ENCODE data around the gene MAP3K20.
"Not testable (repeated sequence)": the region's sequence is repeated elsewhere in the genome, so short reads cannot be mapped to it uniquely, and the experiment has no call there.

Gene MAP3K20

DNA sequence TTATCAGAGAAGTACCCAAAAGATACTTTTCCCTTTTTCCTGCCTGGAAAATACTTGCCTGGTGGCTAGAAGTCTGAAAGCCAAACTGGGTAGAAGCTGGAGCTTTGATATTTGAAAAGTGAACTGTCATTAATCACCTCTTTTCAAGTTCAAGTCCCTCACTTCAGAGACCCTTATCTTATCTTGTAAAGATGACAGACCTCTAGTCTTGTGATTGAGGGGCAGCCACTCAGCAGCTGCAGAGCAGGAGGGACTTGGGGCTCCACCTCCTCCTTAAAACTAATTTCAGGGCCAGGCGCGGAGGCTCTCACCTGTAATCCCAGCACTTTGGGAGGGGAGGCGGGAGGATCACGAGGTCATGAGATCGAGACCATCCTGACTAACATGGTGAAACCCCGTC is 214.9 kb downstream of the MAP3K20 start:
- no peak for DNase-seq (ENCODE audit: low read depth, low spot score)

DNA sequence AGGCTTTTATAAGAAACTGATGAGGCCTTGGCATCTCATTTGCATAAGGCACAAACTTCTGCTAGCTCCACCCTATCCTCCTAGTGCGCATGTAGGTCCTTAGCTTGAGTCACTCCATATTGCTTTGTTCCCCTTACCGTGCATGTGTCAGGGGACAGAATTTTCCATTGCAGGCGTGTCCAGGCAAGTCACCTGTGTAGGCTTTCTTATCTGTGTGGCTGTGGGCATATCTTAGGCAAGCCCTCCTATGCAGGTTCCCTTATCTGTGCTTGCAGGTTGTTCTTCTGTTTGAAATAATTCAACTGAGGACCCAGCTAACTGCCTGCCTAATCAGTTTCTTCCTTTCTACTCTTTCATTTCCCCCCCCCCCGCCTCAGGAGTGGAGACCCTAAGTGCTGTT is 215.8 kb downstream of the MAP3K20 start:
- Histone ChIP-seq H3K36me3 (ENCODE audit: control insufficient read depth, insufficient read depth, low read length) (no peaks in the 10 kb centered on the region), H3K4me3 (ENCODE audit: low read length) (no peak overlapping the region), H3K9me3 (ENCODE audit: control insufficient read depth, insufficient read depth, low read length) (no peaks in the 10 kb centered on the region), H3K27me3 (ENCODE audit: control insufficient read depth, insufficient read depth, low read length) (no peaks in the 10 kb centered on the region), H3K27ac (ENCODE audit: low read length) (no peak overlapping the region), H3K4me1 (ENCODE audit: control insufficient read depth, insufficient read depth, low read length) (no peaks in the 10 kb centered on the region)
- DNase-seq (ENCODE audit: low read depth, low spot score), result no peak
- WGBS (ENCODE audit: insufficient coverage, insufficient read length), result no CpG with 5 or more reads among the region's 4 CpGs

More for the DNA sequence above, 214.9 kb downstream of the MAP3K20 start:
- Histone ChIP-seq H3K36me3 (ENCODE audit: control insufficient read depth, insufficient read depth, low read length) (no peaks in the 10 kb centered on the region), H3K4me3 (ENCODE audit: low read length) (no peak overlapping the region), H3K27me3 (ENCODE audit: control insufficient read depth, insufficient read depth, low read length) (no peaks in the 10 kb centered on the region), H3K4me1 (ENCODE audit: control insufficient read depth, insufficient read depth, low read length) (no peaks in the 10 kb centered on the region), H3K27ac (ENCODE audit: low read length) (no peak overlapping the region), H3K9me3 (ENCODE audit: control insufficient read depth, insufficient read depth, low read length) (no peaks in the 10 kb centered on the region)
- WGBS (ENCODE audit: insufficient coverage, insufficient read length), result no CpG with 5 or more reads among the region's 6 CpGs

DNA sequence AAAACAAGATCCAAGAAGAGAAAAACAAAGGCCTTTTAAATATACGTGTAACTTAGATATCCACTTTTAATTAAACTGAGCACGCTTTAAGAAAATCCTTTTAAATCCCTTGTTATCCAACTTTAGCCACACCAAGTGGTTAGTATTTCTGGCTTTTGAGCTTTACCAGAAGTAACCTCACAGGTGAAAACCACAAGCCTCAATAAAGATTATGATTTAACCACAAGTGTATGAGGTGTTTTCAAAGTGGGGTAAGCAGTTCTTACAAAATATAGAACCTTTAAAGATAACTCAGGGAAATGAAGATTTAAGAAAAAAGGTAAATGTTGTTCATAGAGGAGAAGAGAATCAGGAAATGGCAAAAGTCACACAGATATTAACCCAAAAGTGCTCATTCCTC is 220.6 kb downstream of the MAP3K20 start:
- DNase-seq (ENCODE audit: low read depth, low spot score), result no peak
- Histone ChIP-seq H3K36me3 (ENCODE audit: control insufficient read depth, insufficient read depth, low read length) (no peaks in the 10 kb centered on the region; the same call in 1 of the 2 replicates), H3K4me1 (ENCODE audit: control insufficient read depth, insufficient read depth, low read length) (no peaks in the 10 kb centered on the region), H3K9me3 (ENCODE audit: control insufficient read depth, insufficient read depth, low read length) (peaks cover 4% of the 10 kb centered on the region), H3K27ac (ENCODE audit: low read length) (no peak overlapping the region), H3K27me3 (ENCODE audit: control insufficient read depth, insufficient read depth, low read length) (no peaks in the 10 kb centered on the region), H3K4me3 (ENCODE audit: low read length) (no peak overlapping the region)
- no CpG with 5 or more reads among the region's 2 CpGs for WGBS (ENCODE audit: insufficient coverage, insufficient read length)

DNA sequence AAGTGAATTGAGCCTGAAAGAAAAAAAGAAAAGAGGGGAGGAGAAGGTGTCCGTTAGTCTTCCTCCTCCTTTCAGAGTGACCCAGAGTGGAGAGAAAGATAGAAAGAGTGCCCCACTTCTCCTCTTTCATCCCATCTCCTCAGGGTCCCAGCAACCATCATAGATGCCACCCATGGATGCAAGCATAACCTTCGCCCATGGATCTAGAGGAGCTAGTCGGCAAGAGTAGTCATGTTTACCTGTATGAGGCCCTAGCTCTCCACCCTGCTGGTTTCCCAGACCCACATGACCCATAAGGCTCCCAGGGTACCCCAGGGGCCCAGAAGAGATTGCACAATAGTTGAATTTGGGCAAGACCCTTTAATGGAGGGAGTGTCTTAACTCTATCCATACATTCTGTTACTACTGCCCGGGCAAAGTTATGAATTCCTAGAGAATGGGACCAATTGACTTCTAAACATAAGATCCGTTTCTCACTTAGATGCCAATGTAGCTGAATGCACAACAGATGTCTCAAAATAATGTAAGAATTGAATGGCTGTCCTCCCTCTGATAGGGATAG is 223.0 kb downstream of the MAP3K20 start:
- Histone ChIP-seq H3K4me1 (ENCODE audit: control insufficient read depth, insufficient read depth, low read length) (no peaks in the 10 kb centered on the region), H3K4me3 (ENCODE audit: low read length) (no peak overlapping the region), H3K27ac (ENCODE audit: low read length) (no peak overlapping the region), H3K36me3 (ENCODE audit: control insufficient read depth, insufficient read depth, low read length) (no peaks in the 10 kb centered on the region; the same call in 1 of the 2 replicates), H3K9me3 (ENCODE audit: control insufficient read depth, insufficient read depth, low read length) (peaks cover 4% of the 10 kb centered on the region), H3K27me3 (ENCODE audit: control insufficient read depth, insufficient read depth, low read length) (no peaks in the 10 kb centered on the region)
- no CpG with 5 or more reads among the region's 5 CpGs for WGBS (ENCODE audit: insufficient coverage, insufficient read length)
- DNase-seq (ENCODE audit: low read depth, low spot score), result no peak

DNA sequence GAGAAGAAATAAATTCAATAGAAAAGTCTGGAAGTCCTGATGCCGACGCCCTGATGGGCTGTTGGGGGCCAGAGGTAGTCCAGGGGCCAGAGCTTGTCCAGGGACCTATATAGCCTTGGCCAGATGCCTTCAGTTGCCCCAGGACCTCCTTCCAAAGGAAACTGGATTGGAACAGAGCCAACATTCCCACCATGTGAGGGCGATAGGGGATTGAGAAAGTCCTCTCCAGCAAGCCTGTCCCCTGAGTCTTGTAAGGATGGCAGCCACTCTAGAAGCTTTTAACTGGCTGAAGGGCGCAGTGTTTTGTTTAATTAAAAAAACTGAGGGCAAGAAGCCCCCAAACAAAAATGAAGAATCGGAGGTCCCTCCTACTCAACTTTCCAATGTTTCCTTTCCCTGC is 224.1 kb downstream of the MAP3K20 start:
- WGBS (ENCODE audit: insufficient coverage, insufficient read length), result no CpG with 5 or more reads among the region's 5 CpGs

DNA sequence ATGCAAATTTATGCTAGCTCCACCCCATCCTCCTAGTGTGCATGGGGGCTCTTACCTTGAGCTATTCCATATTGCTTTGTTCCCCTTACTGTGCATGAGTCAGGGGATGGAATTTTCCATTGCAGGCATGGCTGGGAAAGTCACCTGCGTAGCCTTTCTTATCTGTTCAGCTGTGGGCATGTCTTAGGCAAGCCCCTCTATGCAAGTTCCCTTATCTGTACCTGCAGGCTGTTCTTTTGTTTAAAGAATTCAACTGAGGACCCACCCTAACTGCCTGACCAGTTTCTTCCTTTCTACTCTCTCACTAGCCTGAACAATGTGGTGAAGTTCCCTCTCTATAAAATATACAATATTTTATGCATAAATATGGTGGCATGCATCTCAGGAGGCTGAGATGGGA is 224.8 kb downstream of the MAP3K20 start:
- Histone ChIP-seq H3K4me1 (ENCODE audit: control insufficient read depth, insufficient read depth, low read length) (no peaks in the 10 kb centered on the region), H3K9me3 (ENCODE audit: control insufficient read depth, insufficient read depth, low read length) (peaks cover 4% of the 10 kb centered on the region), H3K27ac (ENCODE audit: low read length) (no peak overlapping the region), H3K27me3 (ENCODE audit: control insufficient read depth, insufficient read depth, low read length) (no peaks in the 10 kb centered on the region), H3K4me3 (ENCODE audit: low read length) (no peak overlapping the region), H3K36me3 (ENCODE audit: control insufficient read depth, insufficient read depth, low read length) (no peaks in the 10 kb centered on the region; the same call in 1 of the 2 replicates)
- no peak for DNase-seq (ENCODE audit: low read depth, low spot score)
- WGBS (ENCODE audit: insufficient coverage, insufficient read length), result no CpG with 5 or more reads among the region's 1 CpG

More for the DNA sequence above, 224.1 kb downstream of the MAP3K20 start:
- Histone ChIP-seq H3K4me3 (ENCODE audit: low read length) (no peak overlapping the region), H3K27me3 (ENCODE audit: control insufficient read depth, insufficient read depth, low read length) (no peaks in the 10 kb centered on the region), H3K27ac (ENCODE audit: low read length) (no peak overlapping the region), H3K4me1 (ENCODE audit: control insufficient read depth, insufficient read depth, low read length) (no peaks in the 10 kb centered on the region), H3K9me3 (ENCODE audit: control insufficient read depth, insufficient read depth, low read length) (peaks cover 4% of the 10 kb centered on the region), H3K36me3 (ENCODE audit: control insufficient read depth, insufficient read depth, low read length) (no peaks in the 10 kb centered on the region; the same call in 1 of the 2 replicates)
- no peak for DNase-seq (ENCODE audit: low read depth, low spot score)

DNA sequence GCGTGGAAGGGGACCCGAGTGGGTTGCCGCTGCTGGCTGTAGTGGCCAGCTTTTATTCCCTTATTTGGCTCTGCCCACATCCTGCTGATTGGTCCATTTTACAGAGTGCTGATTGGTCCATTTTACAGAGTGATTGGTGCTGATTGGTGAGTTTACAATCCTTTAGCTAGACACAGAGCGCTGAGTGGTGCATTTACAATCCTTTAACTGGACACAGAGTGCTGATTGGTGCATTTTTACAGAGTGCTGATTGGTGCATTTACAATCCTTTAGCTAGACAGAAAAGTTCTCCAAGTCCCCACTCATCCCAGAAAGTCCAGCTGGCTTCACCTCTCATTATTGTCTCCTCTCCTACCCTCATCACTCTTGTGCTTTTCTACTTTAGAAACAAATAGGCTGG is 225.9 kb downstream of the MAP3K20 start:
- H3K9me3 ChIP-seq (ENCODE audit: control insufficient read depth, insufficient read depth, low read length); DNase-seq (ENCODE audit: low read depth, low spot score); H3K4me3 ChIP-seq (ENCODE audit: low read length); H3K36me3 ChIP-seq (ENCODE audit: control insufficient read depth, insufficient read depth, low read length); H3K27ac ChIP-seq (ENCODE audit: low read length); H3K27me3 ChIP-seq (ENCODE audit: control insufficient read depth, insufficient read depth, low read length); H3K4me1 ChIP-seq (ENCODE audit: control insufficient read depth, insufficient read depth, low read length): not testable (repeated sequence)
- no CpG with 5 or more reads among the region's 4 CpGs for WGBS (ENCODE audit: insufficient coverage, insufficient read length)

DNA sequence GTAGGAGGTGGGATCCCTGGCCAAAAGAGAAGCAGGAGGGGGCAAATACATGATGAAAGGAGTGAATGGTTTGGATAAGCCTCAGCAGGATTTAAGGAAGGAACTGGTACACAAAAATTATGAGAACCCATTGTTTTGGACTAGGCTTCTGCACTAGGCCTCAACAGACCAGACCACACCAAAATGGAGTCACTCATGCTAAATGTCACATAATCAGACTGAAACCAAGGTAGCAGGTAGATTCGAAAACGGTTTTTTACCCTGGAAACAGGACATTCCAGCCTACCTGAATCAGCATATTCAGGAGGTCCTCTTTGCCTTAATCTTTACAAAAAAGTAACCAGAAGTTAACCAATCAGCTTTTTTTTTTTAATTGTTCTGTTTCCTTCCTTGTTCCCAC is 229.7 kb downstream of the MAP3K20 start:
- Histone ChIP-seq H3K4me3 (ENCODE audit: low read length) (no peak overlapping the region), H3K36me3 (ENCODE audit: control insufficient read depth, insufficient read depth, low read length) (no peaks in the 10 kb centered on the region), H3K27me3 (ENCODE audit: control insufficient read depth, insufficient read depth, low read length) (no peaks in the 10 kb centered on the region), H3K27ac (ENCODE audit: low read length) (no peak overlapping the region), H3K4me1 (ENCODE audit: control insufficient read depth, insufficient read depth, low read length) (no peaks in the 10 kb centered on the region; the same call in 1 of the 2 replicates), H3K9me3 (ENCODE audit: control insufficient read depth, insufficient read depth, low read length) (no peaks in the 10 kb centered on the region; the same call in 1 of the 2 replicates)
- no CpG with 5 or more reads among the region's 2 CpGs for WGBS (ENCODE audit: insufficient coverage, insufficient read length)
- no peak for DNase-seq (ENCODE audit: low read depth, low spot score)

DNA sequence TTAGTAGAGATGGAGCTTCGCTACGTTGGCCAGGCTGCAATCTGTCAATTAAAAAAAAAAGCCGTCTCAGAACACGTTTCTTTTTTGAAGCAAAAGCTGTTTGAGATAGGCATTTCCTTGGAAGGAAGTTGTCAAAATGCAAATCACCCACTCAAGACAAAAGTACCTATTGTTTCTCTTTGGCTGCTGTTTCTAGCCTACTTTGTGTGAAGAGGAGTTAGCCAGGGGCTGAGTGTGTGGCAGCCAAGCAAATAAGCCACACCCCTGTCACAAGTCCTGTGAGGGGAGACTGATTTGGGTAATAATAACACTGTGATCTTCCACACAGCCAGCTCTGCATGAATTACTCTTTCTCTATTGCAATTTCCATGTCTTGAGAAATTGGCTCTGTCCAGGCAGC is 231.6 kb downstream of the MAP3K20 start:
- Histone ChIP-seq H3K9me3 (ENCODE audit: control insufficient read depth, insufficient read depth, low read length) (no peaks in the 10 kb centered on the region), H3K36me3 (ENCODE audit: control insufficient read depth, insufficient read depth, low read length) (no peaks in the 10 kb centered on the region), H3K27ac (ENCODE audit: low read length) (no peak overlapping the region), H3K4me1 (ENCODE audit: control insufficient read depth, insufficient read depth, low read length) (no peaks in the 10 kb centered on the region; the same call in 1 of the 2 replicates), H3K4me3 (ENCODE audit: low read length) (no peak overlapping the region), H3K27me3 (ENCODE audit: control insufficient read depth, insufficient read depth, low read length) (no peaks in the 10 kb centered on the region)
- WGBS (ENCODE audit: insufficient coverage, insufficient read length), result no CpG with 5 or more reads among the region's 4 CpGs
- DNase-seq (ENCODE audit: low read depth, low spot score), result no peak

DNA sequence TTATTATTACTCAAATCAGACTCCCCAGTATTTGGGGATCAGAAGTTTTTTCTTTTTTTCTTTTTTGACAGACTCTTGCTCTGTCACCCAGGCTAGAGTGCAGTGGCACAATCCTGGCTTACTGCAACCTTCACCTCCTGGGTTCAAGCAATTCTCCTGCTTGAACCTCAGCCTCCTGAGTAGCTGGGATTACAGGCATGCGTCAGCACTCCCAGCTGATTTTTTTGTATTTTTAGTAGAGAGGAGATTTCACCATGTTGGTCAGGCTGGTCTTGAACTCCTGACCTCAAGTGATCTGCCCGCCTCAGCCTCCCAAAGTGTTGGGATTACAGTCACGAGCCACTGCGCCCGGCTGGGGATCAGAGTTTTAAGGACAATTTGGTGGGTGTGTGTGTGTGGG is 233.7 kb downstream of the MAP3K20 start:
- not testable (repeated sequence) for H3K27me3 ChIP-seq (ENCODE audit: control insufficient read depth, insufficient read depth, low read length); H3K4me1 ChIP-seq (ENCODE audit: control insufficient read depth, insufficient read depth, low read length); H3K9me3 ChIP-seq (ENCODE audit: control insufficient read depth, insufficient read depth, low read length); DNase-seq (ENCODE audit: low read depth, low spot score); H3K27ac ChIP-seq (ENCODE audit: low read length); H3K36me3 ChIP-seq (ENCODE audit: control insufficient read depth, insufficient read depth, low read length); H3K4me3 ChIP-seq (ENCODE audit: low read length)
- whole genome bisulfite sequencing (ENCODE audit: insufficient coverage, insufficient read length), result no CpG with 5 or more reads among the region's 5 CpGs

All from iPS DF 6.9 (cell line).